NT2/D1 (cell line): ENCODE data around the gene PTPRT.

ENCODE experiments used
- YY1 ChIP-seq: IDR thresholded peaks from 2 replicates; pipeline ENCODE4 v1.6.1; 2011; ENCODE audit not compliant: insufficient read length, insufficient read depth
- ZNF274 ChIP-seq: IDR thresholded peaks from 2 replicates; pipeline ENCODE4 v1.6.1; 2011; ENCODE audit warnings: mild to moderate bottlenecking, low read depth, low read length

DNA sequence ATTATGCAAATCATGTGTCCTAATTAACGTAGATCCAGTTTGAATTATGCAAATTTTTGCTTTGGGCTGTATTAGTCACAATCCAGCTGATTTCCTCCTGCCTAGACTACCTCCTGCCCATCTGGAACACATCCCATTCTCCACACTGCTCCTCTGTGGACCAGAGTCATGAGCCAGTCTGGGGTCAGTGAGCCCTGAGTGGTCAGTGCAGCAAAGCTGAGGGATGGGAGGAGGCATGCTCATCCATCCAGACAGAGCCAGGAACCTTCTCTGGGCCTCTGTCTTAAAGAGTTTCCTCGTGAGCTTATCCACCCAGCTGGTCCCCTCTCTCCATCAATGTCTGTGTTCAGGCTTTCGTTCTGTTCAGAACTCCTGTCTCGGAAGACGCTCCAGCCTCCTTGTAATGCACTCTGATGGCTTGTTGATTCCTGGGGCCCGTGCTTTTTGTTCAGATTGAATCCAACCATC is 747.8 kb downstream of the PTPRT start:
- TF ChIP-seq ZNF274 (no peak), YY1 (no peak)
